Measurements from ENCODE around the gene RNF222.

The RNF222 gene

DNA sequence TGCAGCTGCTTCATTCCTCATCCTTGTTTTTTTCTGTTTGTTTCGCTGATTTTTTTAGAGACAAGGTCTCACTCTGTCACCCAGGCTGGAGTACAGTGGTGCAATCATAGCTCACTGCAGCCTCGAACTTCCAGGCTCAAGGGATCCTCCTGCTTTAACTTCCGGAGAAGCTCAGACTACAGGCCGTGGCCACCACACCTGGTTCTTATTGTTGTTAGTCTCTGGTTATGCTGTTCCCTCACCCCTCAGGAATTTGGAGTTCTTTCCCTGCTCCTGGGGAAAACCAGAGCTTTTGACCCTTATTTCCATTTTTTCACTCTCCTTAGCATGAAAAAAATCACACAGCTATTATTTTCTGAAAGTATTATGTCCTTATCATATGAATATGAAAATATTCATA is 56.2 kb downstream of the RNF222 start:
- no peak for DNase-seq (ENCODE audit: low spot score)
